NCI-H524 (cell line): ENCODE data around the gene CAMK2A.
"Not testable (repeated sequence)": the region's sequence is repeated elsewhere in the genome, so short reads cannot be mapped to it uniquely, and the experiment has no call there.

Source experiments
- DNase-seq, 2 experiments: peaks; one replicate each; lab custom pipeline; 2025; lab: John Stamatoyannopoulos, UW

Gene CAMK2A

DNA sequence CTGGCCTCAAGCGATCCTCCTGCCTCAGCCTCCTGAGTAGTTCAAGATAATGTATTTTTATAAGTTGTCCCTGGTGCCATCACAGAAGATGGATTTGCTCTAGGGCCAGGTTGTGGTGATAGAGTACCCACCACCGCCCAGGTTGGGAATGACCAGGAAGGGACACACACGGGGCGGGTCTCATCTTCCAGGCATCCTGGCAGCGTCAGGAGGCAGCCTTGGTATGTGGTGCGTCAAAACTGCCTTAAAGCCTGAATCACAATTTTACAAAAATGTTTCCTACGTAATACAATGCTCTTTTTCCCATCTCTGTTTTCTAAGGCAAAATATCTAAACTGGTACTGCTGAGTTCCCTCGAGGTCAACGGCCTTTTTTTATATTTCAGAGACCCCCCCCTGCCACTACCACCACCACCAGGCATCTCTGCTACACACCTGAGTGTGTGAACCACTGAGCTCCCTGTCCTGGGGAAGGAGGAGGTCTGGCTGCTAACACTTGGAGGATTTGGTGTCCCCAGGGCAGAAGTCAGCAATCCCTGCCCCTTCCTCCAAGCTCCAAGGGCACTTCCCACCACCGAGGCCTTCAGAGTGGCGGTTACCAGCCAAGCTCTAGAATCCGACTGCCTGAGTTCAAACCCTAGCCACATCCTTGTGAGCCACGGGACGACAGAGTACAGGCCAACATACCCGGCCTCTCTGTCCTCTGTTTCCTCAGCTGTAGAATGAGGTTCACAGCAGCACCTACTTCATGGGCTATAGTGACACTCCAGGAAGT lies 52.4 kb downstream of the CAMK2A start:
- DNase-seq = no peak

DNA sequence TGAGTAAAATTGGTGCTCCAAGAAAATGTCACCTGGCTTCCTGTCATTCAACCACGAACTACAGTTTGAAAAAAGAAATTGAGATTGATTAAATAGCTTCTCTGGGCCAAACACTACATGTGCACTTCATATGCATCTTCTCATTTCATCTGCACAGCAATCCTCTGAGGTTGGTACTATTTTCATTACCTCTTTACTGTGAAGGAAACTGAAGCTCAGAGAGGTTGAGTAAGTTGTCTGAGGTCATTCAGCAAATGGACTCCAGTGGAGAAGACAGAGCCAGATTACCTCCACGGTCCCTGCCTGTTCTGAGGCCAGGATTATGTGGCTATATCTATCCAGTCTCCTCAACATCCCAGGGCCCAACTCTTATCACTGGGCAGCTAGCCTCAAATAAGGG lies 53.3 kb downstream of the CAMK2A start:
- DNase-seq = no peak

DNA sequence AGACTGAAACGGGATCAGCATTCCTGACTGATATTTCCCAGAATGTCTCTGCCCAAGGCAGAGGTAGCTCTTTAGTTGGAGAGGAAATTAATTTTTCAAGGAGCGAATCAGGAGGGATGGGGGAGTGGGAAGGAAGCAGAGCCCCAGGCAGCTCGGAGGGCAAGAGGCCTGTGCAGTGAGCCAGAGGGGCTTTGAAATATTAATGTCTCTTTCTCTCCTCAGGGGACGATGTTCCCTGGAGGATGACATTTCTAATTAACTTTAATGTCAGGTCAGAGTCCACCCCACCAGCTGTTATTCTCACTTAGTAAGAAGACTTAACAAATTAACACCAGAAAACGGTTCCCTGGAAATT lies 54.1 kb downstream of the CAMK2A start:
- DNase-seq = peak in 1 of 2 experiments; percentile 63

DNA sequence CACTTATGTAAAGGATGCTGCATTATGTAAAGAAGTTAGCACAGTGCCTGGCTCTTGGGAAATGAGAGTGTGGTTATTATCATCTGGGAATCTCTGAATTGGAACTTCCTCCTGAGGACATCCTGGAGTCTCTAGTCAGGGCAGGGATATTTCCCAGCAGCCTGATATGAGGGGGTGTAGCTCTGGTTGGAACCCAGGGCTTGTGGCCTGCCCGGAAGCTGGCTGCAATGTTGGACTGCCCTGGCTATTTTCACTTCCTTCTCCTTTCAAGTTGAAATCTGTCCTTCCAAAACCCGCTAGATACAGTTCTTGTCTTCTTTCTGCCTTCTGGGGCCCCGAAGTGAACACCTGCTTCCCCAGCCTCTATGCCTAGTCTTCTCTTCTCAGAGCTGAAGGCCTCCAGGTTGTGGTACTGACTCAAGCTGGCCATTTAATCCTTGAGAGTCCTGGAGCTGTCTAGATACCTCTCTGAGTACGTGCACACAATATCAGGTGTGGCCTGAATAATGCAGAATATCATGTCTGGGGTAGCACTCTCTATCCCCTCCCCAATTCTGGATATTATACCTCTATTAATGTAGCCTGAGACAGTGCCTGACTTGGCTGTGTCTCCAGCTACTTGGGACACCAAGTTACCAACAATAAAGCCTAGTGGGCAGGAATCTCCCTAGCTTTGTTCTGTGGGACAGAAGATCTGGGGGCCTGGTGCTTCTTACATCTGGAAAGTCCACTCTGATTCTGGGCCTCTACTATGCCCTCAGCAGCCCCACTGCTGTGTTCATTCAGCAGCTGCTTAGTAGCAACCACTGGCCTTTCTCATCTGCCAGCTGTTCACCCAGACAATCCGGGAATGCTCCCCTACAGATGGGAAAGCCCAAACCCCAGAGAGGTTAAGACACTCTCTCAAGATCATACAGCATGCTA lies 54.7 kb downstream of the CAMK2A start:
- no peak for DNase-seq

DNA sequence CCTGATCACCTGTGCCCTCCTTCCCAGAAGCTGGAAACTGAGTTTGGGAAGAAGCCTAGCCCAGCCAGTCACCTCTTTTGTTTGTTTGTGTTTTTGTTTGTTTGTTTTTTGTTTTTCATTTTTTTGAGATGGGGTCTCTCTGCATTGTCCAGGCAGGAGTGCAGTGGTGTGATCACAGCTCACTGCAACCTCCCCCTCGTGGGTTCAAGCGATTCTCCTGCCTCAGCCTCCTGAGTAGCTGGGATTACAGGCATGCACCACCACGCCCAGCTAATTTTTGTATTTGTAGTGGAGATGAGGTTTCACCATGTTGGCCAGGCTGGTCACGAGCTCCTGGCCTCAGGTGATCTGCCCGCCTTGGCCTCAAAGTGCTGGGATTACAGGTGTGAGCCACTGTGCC lies 55.9 kb downstream of the CAMK2A start:
- not testable (repeated sequence) for DNase-seq

DNA sequence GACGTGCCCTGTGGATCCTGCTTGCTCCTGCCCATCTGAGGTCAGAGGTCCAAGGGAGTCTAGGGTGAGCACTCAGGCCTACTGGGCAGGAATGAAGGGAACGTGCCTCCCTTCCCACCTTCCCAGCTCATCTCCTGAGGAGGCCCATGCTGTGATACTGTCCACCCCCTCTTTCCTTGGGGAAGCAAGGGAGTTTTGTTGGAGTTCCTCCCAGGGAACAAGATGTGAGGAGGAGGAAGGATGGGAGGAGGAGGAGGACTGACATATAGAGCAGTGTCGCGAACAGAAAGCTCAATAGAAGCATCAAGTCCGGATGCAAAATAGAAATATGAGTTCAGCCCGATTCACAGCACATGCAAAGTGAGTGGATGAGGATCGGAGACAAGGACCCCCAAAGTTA lies 58.7 kb downstream of the CAMK2A start:
- DNase-seq = no peak

DNA sequence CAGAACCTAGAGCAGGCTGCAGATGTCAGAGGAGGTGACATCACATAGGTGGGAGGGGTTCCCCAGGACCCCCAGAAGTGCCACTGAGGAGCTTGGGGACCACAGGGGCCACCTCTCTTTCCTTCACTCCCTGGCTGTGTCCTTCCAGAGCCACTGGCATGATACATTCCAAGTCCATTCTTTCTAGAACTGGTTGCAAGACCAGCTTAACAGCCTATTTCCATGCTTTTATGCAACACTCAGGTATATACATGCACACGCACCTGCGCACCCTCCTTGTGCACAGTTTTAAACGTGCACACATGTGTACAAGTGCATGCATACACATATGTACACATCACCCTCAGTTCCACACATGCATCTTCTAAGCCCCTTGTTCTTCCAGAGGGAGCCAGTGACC lies 60.0 kb downstream of the CAMK2A start:
- no peak for DNase-seq

DNA sequence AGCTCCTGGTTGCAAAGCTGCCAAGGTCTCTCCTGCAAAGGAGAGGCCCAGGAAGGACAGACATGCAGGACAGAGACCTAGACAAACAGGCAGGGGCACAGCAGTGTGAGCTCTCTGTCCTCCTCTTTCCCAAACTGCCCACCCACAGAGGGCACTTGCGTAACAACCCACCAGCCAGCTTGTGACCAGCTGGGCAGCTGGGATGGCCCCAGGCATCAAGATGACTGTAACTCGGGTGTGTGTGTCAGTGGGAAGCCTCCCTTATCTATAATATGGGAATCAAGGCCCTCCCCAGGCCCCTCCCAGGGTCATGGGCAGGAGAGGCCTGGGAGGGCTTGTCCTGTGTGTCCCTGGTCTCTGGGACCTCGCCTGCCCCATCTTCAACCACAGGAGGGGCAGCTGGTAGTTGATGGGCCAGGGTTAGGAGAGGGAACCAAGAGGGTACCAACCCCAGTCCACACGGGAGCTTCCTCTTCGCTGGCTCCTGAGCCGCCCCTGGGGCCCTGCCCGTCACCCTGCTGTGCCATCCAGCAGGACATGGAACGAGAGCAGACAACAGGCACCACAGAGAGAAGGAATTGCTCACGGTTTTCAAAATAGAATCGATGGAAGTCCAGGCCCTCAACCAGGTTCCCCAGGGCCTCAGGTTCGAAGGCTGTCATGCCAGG lies 61.8 kb downstream of the CAMK2A start:
- DNase-seq = no peak

DNA sequence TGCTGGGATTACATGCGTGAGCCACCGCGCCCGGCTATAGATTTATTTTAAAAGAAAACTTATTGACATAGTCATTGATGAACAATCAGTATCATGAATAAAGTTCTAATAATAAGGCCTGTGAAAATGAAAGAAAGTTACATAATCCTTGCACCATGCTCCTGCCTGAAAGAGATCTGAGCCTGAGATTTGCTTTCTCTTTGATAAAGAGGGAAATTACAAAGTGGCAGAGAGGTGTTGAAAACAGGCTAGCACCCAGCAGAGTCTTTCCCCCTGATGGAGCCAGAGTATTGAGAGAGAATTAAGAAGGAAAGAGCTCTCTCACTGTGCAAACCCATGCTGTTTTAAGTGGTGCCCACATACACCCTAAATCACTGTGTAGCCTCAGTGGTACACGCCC lies 62.5 kb downstream of the CAMK2A start:
- DNase-seq = no peak

DNA sequence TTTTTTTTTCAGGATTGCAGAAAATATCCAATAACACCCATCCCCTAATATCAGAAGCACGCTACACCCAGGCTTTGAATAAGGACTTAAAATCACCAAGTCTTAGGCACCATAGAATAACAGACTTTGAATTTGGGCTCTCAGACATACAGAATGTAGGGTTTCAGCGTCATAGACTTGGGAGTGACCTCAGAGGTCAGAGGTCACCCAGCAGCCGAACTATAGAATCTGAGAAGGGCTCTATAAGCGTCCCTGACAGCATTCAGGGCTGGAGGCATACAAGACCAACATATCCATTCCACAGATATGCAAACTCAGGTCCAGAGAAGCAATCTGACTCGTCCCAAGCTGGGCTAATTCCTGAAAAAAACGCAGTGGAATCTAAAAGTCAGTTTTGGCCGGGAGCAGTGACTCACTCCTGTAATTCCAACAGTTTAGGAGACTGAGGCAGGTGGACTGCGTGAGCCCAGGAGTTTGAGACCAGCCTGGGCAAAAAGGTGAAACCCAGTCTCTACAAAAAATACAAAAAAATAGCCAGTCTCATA lies 65.0 kb downstream of the CAMK2A start:
- DNase-seq = no peak

DNA sequence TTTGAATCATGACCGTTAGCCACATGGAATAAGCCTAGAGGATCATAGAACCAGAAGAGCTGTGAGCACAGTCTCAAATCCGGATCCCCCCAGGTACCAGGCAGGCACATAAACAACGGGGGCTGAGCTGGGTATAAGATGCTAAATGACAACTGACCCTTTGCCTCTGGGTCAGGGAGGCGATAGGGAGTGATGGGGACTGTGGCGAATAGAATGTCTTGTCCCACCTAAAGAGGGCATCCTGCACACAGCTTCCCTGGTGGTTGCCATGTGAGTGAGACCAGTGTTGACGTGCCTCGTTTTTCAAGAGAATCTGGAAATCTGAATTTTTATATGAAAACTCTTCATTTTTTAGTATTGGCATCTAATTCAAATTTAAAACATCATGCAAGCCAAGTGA lies 66.1 kb downstream of the CAMK2A start:
- DNase-seq = no peak

DNA sequence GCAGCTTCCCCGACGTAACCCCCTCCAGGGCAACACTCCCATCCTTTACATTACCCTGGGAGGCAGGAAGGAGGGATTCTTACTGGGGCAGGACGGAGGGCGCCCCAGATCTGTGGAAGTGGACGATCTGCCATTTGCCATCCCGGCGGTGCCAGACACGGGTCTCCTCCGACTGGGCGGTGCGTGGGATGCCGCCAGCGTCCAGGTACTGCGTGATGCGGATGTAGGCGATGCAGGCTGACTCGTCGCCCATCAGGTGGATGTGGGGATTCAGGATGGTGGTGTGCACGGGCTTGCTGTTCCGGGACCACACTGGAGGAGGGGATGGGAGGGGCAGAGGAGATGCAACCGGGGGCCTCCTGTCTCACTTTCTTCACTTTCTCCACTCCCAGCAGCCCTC lies 66.7 kb downstream of the CAMK2A start:
- no peak for DNase-seq

DNA sequence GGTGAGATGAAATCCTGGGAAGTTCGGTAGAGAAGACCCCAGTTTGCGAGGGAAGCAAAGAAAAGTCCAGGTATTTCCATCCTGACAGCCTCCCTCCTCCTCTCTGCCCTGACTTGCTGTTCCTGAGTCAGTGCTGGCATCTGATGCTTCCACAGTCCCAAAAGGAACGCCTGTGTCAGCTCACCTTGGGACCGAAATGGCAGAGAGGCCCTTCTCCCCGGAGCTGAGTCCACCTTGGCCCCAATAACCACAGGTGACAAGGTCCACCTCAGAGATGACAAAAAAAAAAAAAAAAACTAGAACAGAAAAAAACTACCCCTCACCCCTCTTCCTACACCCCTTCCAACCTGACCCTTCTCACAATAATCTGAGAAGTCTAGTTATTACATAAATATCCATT lies 68.1 kb downstream of the CAMK2A start:
- DNase-seq = no peak

DNA sequence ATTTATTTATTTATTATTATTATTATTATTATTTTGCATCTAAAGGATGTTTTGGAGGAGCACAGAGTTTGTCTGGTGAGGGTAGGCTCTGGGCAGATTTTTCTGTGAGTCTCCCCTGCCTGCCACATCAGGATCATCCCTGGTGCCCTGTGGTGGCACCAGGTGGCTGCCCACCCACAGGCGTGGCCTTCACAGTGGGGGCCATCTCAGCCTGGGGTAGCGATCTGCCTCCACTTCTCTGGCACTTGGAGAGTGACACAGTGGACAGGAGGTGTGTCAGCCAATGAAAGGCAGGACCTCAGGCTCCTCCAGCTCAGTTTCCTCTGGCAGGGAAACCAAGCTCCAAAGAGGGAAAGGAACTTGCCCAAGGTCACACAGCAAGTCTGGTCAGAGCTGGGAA lies 69.7 kb downstream of the CAMK2A start:
- DNase-seq = no peak

DNA sequence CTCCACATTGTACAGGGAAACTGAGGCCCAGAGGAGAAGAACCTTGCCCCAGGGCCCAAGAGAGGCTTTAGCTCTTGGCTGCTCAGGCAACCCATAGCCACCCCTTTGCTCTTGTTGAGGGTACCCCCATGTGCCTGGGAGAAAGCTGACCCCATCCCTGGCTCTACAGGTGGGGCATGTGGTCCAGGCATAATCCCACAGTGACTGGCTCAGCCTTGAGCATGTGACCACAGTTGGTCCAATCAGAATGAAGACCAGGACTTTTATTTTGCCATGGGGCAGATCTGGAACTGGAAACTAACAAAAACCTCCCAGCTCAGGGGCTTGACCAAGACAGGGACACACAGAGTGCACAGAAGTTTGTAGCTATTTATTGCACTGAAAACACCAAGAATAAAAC lies 70.4 kb downstream of the CAMK2A start:
- no peak for DNase-seq

DNA sequence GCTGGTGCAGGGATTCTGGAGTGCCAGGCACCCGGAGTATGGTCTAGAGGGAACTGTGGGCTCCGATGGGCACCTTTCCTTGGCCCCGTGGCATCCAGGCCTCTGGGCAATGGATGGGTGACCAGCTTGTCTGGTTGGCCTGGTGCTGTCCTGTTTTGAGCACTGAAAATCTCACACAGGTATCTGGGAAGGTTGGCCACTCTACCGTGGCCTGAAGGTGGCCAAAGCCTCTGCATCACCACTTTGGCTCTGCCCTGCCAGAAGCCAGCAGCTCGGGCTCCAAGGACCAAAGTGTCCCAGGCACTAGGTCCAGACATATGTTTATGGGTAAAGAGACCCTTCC lies 70.9 kb downstream of the CAMK2A start:
- no peak for DNase-seq

DNA sequence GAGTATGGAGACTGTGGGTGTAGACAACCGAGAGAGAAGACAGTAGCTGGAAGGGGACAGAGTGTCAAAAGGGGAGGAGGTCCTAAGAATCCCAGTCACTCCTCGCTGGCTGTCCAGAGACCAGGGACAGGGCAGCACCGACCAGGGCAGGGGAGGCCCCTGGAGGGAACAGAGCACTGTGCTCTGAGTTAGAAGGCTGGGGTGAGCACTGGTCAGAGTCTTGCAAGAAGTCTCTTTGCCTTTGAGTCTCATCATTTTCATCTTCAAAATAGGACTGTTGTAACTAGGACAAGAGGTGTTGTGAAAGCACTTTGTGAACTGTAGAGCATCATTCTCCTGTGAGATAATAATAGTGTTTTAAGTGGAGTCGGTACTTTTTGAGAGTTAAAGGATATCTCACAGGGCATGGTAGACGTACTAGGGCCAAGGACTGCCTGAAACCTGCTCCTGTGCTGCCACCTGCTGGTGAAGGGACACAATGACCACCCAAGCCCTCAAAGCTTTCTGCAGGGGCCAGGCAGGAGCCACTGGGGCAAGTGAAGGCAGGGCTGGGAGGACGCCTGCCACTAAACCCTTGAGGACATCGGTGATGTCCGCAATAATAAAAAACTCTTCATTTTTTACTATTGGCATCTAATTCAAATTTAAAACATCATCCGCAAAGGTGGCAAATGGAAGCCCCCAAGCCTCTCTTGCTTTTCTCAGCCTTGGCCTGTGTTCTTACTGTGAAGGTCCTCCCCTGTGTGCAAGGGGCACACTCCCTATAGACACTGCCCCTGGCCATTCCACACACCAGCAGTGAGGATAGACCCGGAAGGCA lies 71.5 kb downstream of the CAMK2A start:
- peak; percentile 18 to 70 for DNase-seq

DNA sequence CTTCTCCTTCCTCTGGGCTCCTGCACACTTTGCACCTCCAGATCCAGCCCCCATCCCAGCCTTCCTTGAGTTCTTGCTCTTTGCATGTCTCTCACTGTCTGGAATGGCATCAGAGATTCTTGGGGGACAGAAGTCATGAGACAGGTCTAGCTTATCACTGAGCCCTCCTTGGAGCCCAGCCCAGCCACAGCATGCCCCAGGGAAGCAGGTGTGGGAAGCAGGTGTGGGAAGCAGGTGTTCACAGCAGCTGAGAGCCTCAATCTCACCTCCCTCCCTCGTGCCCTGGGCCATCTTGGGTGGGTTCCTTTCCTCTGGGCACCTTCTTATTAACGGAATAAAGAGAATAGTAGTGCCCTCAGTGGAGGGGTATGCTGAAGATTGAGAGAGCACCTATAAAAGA lies 72.5 kb downstream of the CAMK2A start:
- DNase-seq = no peak

DNA sequence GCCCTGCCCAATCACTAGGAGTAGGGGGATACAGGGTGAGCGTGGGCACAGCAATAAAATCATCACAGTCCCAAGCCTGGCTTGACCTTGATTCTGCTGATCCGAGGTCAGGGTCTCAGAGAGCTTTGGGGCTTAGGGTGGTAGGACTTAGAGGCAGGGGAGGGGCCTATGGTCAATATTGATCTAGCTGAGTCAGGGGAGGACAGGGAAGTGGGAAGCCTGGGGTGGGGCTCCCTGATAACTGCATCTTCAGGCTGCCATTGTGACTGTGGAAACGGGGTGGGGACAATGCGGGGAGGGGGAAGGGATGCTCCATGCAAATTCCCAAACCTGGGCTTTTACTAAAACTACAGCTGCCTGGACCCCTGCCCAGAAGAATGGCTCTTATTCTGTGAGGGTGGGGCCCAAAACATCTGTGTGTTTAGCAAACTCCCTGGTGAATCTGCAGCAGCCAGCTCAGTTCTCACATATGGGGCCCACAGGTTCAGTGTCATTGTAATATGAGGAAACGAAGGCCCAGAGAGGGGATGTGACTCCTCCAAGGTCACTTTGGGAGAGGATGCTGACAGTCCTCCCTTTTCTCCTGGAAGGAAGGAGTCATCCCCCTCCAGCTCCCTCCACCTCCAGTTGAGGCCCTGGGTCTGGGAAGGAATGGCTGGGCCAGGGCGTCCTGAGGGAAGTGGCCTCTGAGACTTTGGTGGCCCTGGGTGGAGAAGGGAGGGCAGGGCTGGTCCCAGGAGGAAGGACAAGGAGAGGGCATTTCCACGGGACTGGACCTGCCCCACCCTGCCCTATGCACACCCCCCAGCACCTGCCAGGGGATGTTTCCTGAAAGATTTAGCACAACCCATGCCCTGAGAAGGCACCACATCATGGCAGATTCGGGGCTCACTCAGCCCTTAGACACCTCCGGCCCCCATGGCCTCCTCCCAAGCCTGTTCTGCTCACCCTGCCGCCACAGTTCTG lies 73.3 kb downstream of the CAMK2A start:
- no peak for DNase-seq

DNA sequence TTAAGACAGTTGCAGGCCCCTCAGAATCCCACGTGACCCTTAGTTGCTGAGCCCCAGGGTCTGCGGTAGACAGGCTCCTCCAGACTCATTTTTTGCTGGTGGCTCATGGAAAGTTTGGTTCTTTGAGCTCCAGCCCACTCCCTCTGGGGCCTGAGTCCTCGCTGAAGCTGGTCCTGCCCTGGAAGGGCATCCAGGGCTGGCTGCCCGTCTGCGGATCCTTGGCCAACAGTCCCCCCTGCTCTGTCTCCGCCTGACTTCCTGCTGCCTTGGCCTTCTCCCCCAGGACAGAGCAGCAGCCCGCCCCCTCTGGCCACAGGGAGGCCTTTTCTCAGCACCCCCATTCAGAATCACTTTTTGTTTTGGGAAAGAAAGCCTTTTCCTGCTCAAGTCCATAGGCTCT lies 75.3 kb downstream of the CAMK2A start:
- no peak for DNase-seq

DNA sequence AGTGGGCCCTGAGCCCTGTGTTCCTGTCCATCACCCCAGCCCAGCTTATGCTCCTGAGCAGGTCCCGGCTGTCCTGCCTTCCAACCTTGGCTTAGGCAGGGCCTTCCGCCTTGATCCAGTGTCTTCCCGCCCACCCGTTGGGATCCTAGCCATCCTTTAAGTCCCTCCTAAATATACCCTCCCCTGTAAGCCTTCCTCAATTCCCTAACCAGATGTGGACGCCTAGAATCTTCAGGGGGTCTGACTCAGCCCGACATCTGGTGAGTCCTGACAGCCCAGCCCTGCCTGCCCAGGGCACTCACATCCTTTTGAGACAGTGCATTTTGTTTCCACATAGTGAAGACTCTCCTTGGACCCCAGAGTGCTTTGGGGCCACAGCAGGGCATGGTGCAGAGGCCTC lies 76.0 kb downstream of the CAMK2A start:
- DNase-seq = no peak
